Parathyroid adenoma (tissue), 2 donors: Measurements from ENCODE around the gene MAP3K1.

ENCODE experiments used
- H2AFZ ChIP-seq: fragments of 300-600 bp; sonication (generic); one replicate; pipeline ENCODE4 v1.7.0; 2017; ENCODE audit warnings: antibody characterized with exemption, mild to moderate bottlenecking
- H3K27ac ChIP-seq: fragments of 300-600 bp; sonication (generic); one replicate; pipeline ENCODE4 v1.7.0; 2017
- H3K27me3 ChIP-seq: fragments of 300-600 bp; sonication (generic); one replicate; pipeline ENCODE4 v1.7.0; 2017; ENCODE audit warnings: low read length; ENCODE audit not compliant: control insufficient read depth, insufficient read depth
- H3K36me3 ChIP-seq: fragments of 300-600 bp; sonication (generic); one replicate; pipeline ENCODE4 v1.7.0; 2017; ENCODE audit warnings: low read length; ENCODE audit not compliant: control insufficient read depth, insufficient read depth
- H3K4me1 ChIP-seq: fragments of 300-600 bp; sonication (generic); one replicate; pipeline ENCODE4 v1.7.0; 2017; ENCODE audit warnings: control low read depth
- H3K4me2 ChIP-seq: fragments of 300-600 bp; sonication (generic); one replicate; pipeline ENCODE4 v1.7.0; 2017; ENCODE audit warnings: low read length
- H3K4me3 ChIP-seq: fragments of 300-600 bp; sonication (generic); one replicate; pipeline ENCODE4 v1.7.0; 2017; ENCODE audit warnings: low read depth, low read length
- H3K79me2 ChIP-seq: fragments of 300-600 bp; sonication (generic); one replicate; pipeline ENCODE4 v1.7.0; 2017; ENCODE audit warnings: control low read depth
- H3K9ac ChIP-seq: fragments of 300-600 bp; sonication (generic); one replicate; pipeline ENCODE4 v1.7.0; 2017; ENCODE audit warnings: mild to moderate bottlenecking
- H3K9me3 ChIP-seq: fragments of 300-600 bp; sonication (generic); one replicate; pipeline ENCODE4 v1.7.0; 2017; ENCODE audit warnings: low read length; ENCODE audit not compliant: control insufficient read depth
- TF ChIP-seq, protein P1 (sequence below): fragments of 300-600 bp; sonication (generic); IDR thresholded peaks from one replicate; pipeline ENCODE4 v1.7.0; 2017; ENCODE audit warnings: antibody characterized with exemption, mild to moderate bottlenecking
- donor health status: primary hyperparathyroidism.

The MAP3K1 gene

DNA sequence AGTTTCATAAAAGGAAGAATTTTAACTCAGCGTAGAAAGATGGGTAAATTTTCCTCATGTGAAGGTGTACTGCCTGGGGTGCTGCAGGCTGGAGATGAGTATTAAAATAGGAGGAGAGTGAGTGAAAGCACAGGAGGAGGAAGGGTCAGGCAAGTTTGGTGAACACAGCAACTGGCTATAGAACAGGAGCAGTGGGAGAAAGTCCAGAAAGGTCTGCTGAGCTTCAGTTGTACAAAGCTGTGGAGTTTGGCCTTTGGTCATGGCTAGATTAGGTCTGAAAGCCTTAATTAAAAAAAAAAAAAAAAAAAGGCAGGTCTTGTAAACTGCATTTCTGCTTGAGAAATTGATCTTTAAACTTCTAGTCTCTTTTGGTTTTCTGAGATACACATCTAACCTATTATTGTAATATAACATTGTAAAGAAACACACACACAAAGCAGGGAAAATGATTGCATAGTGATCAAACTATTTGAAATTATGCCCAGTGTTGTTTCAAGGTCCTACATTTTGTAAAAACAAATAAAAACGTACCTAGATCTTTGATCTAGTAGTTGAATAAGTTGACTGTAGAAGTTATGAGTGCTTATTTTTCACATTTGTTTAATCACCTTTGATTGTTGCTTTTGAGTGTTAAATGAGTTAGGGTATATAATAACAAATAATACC, 43.6 kb downstream of the MAP3K1 start:
- TF ChIP-seq, protein P1, sequence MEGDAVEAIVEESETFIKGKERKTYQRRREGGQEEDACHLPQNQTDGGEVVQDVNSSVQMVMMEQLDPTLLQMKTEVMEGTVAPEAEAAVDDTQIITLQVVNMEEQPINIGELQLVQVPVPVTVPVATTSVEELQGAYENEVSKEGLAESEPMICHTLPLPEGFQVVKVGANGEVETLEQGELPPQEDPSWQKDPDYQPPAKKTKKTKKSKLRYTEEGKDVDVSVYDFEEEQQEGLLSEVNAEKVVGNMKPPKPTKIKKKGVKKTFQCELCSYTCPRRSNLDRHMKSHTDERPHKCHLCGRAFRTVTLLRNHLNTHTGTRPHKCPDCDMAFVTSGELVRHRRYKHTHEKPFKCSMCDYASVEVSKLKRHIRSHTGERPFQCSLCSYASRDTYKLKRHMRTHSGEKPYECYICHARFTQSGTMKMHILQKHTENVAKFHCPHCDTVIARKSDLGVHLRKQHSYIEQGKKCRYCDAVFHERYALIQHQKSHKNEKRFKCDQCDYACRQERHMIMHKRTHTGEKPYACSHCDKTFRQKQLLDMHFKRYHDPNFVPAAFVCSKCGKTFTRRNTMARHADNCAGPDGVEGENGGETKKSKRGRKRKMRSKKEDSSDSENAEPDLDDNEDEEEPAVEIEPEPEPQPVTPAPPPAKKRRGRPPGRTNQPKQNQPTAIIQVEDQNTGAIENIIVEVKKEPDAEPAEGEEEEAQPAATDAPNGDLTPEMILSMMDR = no peak
- Histone ChIP-seq H3K4me1 (peaks cover 2% of the 10 kb centered on the region), H3K27ac (no peak overlapping the region)

DNA sequence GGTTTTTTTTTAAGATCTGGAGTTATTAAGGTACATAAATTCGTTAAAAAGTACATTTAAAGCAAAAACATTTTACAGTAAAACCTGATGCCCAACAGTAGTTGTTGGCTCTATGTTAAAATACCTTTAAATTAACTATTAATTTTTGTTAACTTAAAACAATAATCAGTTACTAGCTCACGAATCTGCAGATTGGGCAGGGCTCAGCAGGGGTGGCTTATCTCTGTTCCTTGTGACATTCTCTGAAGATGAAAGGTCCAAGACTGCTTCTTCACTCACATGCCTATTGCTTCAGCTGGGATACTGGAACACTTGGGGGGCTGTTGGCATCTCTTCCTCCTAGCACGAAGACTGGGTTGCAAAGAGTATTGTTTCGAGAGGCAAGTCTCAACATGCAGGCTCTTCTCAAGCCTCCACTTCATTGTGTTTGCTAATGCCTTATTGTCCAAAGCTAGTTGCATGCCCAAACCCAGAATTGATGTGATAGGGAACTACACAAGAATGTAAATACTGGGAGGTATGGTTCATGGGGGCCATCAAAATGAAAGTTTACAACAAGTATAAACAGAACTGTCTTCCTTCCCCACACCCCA, 46.6 kb downstream of the MAP3K1 start:
- H3K4me1 ChIP-seq = no peaks in the 10 kb centered on the region
- H3K27ac ChIP-seq = no peak overlapping the region
- no peak overlapping the region for H3K9ac ChIP-seq
- no peaks in the 10 kb centered on the region for H3K9me3 ChIP-seq
- no peak overlapping the region for H3K4me3 ChIP-seq
- TF ChIP-seq, protein P1 = no peak
- H3K27me3 ChIP-seq = no peaks in the 10 kb centered on the region
- no peak overlapping the region for H3K4me2 ChIP-seq
- no peaks in the 10 kb centered on the region for H3K79me2 ChIP-seq
- H2AFZ ChIP-seq = no peak overlapping the region
- H3K36me3 ChIP-seq = no peaks in the 10 kb centered on the region

More for the DNA sequence above, 43.6 kb downstream of the MAP3K1 start:
- Histone ChIP-seq H2AFZ (no peak overlapping the region), H3K9me3 (no peaks in the 10 kb centered on the region), H3K36me3 (no peaks in the 10 kb centered on the region), H3K79me2 (peaks cover 1% of the 10 kb centered on the region), H3K27me3 (no peaks in the 10 kb centered on the region), H3K4me3 (no peak overlapping the region), H3K4me2 (no peak overlapping the region), H3K9ac (no peak overlapping the region)

DNA sequence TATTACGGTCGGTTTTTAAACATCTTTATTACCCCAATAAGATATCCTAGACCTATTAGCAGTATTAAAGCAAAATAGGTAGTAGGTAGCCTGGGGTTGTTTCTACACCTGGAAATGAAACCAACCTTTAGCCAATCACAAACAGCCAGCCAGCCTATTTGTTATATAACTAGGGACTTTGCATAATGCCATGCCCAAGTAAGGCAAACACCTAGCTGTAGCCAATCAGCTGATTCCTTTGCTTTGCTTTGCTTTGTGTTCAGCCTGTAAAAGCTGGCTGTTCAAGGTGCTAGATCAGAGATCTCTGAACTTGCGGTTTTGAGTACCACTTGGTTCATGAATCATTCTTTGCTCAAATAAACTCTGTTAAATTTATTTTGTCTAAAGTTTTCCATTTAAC, 47.6 kb downstream of the MAP3K1 start:
- Histone ChIP-seq H3K9ac (no peak overlapping the region), H3K27ac (no peak overlapping the region), H3K27me3 (no peaks in the 10 kb centered on the region), H3K4me2 (no peak overlapping the region), H3K9me3 (no peaks in the 10 kb centered on the region), H2AFZ (no peak overlapping the region), H3K79me2 (no peaks in the 10 kb centered on the region), H3K36me3 (no peaks in the 10 kb centered on the region), H3K4me3 (no peak overlapping the region), H3K4me1 (no peaks in the 10 kb centered on the region)
- TF ChIP-seq, protein P1 = no peak

DNA sequence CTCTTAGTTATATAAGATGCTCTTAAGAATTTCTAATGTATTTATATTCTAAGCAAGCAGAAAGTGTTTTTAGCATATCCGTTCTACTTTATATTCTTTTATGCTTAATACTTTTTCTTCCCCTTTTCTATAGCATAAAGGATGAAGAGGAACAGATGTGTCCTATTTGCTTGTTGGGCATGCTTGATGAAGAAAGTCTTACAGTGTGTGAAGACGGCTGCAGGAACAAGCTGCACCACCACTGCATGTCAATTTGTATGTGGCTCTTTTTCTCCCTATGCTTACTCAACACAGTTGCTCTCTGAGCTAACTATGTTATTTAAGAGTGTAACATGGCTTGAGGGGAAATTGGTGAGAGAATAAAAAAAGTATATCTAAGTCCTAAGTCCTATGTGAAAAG, 56.4 kb downstream of the MAP3K1 start:
- no peak overlapping the region for H3K9ac ChIP-seq
- no peaks in the 10 kb centered on the region for H3K79me2 ChIP-seq
- H3K36me3 ChIP-seq = no peaks in the 10 kb centered on the region
- TF ChIP-seq, protein P1 = no peak
- no peak overlapping the region for H3K4me2 ChIP-seq
- no peaks in the 10 kb centered on the region for H3K4me1 ChIP-seq
- H3K9me3 ChIP-seq = no peaks in the 10 kb centered on the region
- H3K27ac ChIP-seq = no peak overlapping the region
- no peak overlapping the region for H3K4me3 ChIP-seq
- H2AFZ ChIP-seq = no peak overlapping the region
- H3K27me3 ChIP-seq = no peaks in the 10 kb centered on the region

DNA sequence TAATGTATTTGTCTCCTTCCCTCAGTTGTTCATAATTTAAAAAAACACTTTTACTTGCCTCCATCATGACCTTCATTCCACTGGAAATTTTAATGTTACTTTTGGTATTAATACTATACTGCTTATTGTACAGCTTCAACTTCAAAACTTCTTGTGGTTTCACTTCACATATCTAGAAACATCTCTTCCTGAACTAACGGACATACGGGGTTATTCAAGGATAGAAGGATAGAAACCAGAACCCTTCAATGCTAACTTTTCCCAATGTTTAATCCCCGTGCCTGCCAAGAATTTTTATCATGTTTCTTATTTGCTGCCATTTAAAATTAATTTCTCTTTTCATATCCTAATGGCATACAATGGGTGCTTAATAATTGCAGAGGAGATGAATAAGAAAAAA, 57.7 kb downstream of the MAP3K1 start:
- Histone ChIP-seq H3K79me2 (no peaks in the 10 kb centered on the region), H3K4me2 (no peak overlapping the region), H3K4me1 (no peaks in the 10 kb centered on the region), H3K27ac (no peak overlapping the region), H3K36me3 (no peaks in the 10 kb centered on the region), H3K9me3 (no peaks in the 10 kb centered on the region), H2AFZ (no peak overlapping the region), H3K27me3 (no peaks in the 10 kb centered on the region), H3K9ac (no peak overlapping the region), H3K4me3 (no peak overlapping the region)
- TF ChIP-seq, protein P1 = no peak
